GM18507 (cell line): ENCODE data around the gene CSTB.
A peak's percentile ranks its signal among the peaks of the same experiment; 100 is the strongest.
"Not testable (repeated sequence)": the region's sequence is repeated elsewhere in the genome, so short reads cannot be mapped to it uniquely, and the experiment has no call there.

Source experiments
- DNase-seq: peaks from one replicate; pipeline ENCODE4 v3.0.0; 2011; ENCODE audit warnings: low read depth; ENCODE audit not compliant: insufficient read length; ENCODE audit errors: extremely low spot score
- FAIRE-seq: peaks from 2 replicates; lab custom pipeline; 2011; peaks lifted over from hg19 to GRCh38; lab: Jason Lieb, UNC

The CSTB gene

DNA sequence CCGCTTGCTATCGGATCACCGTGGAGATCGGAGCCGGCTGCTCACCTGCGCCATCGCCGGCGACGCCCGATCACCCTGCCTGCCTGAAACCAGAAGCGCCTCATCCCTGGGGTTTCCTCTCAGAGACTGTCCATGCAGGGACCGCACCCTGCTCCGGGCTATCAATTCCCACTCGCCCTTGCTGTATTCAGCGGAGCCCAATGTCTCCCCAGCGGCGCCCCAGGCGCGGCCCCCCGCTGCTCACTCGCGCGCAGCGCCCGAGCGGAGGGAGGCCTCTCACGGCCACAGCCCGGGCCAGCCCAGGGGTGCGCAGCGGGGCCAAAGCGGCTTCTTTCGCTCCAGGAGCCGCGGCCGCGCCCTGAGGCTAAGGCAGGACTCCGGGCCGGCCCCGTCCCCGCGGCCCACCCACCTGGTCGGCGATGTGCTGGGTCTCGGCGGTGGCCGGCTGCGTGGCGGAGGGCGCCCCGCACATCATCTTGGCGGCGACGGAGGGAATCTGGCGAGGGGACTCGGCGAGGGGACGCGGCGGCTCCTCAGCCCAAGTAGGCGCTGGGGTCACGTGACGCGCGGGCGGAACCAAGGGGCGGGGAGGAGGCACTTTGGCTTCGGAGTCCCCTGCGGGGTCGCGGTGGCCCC is at the start of gene CSTB:
Gene CSTB, minus strand, starts transcription at position 514 of the 636 bp plus-strand sequence. Its CDS starts 39 bp downstream, at position 475.
- DNase-seq (peak; percentile 69), FAIRE-seq (peak; percentile 69)

- FAIRE-seq (no peak), DNase-seq (no peak)
Measured at GRCh38 chr21:43825242-43825935, 49.3 kb upstream of the CSTB start.

DNA sequence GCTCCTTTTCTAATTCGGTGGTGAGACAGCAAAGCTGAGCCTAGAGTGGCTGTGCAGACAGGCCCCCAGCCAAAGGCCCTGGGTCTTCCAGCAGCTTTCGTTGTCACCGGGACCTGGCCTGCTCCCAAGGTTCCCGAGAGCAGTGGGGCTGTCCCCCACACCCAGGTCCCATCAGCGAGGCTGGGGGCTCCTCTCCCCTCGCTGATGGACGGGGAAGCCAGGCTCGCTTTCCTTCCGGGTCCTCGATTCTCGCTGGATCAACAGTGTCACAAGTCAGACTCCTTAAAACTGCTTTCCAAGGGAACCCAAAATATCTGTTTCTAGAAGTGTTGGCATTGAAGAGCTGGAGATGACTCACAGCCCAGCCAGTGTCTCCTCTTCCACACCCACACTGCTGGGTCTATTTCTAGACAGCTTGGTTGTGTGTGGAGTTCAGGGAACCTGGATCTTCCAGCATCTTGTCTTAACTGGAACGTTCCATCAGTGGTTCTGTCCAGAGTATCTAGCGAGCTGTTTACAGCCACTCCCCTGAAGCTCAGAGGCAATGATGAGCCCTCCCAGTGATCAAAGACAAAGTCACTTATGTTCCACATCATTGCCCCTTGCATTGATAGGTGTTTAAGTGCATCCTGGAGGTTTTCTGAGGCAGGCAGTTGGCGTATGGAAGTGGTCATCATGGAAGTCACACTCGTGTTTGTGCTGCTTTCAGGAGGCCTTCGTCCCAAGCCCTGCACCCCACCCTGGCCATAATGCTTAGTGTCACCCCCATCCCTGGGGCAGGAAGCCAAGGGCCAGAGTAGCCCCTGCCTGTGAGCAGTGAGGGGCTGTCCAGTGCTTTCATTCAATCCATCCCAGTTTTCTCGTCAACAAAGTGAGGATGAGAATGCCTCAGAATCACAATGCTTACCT is 48.5 kb upstream of the CSTB start:
- no peak for FAIRE-seq

DNA sequence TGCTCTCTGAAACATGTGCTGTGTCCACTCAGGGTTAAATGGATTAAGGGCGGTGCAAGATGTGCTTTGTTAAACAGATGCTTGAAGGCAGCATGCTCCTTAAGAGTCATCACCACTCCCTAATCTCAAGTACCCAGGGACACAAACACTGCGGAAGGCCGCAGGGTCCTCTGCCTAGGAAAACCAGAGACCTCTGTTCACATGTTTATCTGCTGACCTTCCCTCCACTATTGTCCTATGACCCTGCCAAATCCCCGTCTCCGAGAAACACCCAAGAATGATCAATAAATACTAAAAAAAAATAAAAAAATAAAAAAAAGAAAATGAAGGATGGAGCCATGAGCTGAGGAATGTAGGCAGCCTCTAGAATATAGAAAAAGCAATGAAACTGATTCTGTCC is 46.6 kb upstream of the CSTB start:
- DNase-seq: not testable (repeated sequence)
- peak; percentile 42 for FAIRE-seq

More for the DNA sequence above, 48.5 kb upstream of the CSTB start:
- no peak for DNase-seq

GRCh38 chr21:43822166-43822565 is 46.1 kb upstream of the CSTB start:
- not testable (repeated sequence) for DNase-seq, FAIRE-seq

GRCh38 chr21:43820466-43820865 is 44.4 kb upstream of the CSTB start:
- FAIRE-seq (no peak), DNase-seq (no peak)

- FAIRE-seq (no peak), DNase-seq (no peak)
Measured at GRCh38 chr21:43819511-43820405, 43.6 kb upstream of the CSTB start.

GRCh38 chr21:43818685-43819084 is 42.6 kb upstream of the CSTB start:
- DNase-seq (no peak), FAIRE-seq (no peak)

DNA sequence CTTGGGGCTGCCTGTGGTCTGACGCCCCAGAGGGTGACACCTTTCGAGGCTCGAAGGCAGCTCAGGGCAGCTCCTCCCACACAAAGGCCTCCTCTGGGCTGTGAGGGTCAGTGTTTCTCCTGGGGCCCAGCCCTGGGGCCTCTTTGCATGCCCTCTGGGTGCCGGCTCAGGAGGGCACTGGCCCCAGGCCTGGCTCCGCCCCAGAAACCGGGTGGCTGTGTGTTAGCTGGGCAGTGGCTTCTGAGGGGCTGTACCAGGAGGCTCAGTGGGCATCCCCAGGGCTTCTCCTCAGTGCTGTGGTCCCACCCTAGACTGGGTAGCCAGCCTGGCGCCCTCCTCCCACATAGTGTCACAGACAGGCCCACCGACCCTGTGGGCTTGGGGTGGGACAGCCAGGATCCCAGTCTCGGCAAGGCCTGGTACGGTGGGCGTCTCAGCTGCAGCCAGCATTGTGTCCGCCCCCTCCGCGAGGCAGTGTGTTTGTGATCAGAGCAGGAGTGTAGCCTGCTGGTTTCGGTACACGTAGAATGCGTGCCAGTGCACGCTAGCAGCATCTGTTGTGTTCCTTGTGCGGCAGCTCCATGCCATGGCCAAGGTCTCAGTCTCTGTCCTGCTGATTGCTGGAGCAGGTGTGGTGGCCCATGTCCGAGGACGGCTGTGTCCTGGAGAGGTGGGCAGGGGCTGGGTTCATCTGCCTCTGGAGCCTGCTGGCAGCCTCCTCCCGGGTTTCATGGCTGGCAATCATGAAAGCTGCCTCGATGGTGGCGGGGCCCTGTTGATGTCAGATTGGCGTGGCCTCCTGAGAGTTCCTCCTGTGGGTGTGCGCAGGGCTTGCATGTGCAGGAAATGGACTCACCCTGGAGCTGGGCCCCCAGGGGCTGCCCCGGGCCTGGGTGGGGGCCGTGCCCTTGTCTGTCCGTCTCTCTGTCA is 41.3 kb upstream of the CSTB start:
- FAIRE-seq: no peak
- DNase-seq: no peak

- FAIRE-seq (no peak), DNase-seq (no peak)
Measured at GRCh38 chr21:43816611-43817071, 40.5 kb upstream of the CSTB start.

- DNase-seq: no peak
- no peak for FAIRE-seq
Measured at GRCh38 chr21:43815991-43816390, 39.9 kb upstream of the CSTB start.

- DNase-seq (no peak), FAIRE-seq (no peak)
Measured at GRCh38 chr21:43815107-43815613, 39.1 kb upstream of the CSTB start.

DNA sequence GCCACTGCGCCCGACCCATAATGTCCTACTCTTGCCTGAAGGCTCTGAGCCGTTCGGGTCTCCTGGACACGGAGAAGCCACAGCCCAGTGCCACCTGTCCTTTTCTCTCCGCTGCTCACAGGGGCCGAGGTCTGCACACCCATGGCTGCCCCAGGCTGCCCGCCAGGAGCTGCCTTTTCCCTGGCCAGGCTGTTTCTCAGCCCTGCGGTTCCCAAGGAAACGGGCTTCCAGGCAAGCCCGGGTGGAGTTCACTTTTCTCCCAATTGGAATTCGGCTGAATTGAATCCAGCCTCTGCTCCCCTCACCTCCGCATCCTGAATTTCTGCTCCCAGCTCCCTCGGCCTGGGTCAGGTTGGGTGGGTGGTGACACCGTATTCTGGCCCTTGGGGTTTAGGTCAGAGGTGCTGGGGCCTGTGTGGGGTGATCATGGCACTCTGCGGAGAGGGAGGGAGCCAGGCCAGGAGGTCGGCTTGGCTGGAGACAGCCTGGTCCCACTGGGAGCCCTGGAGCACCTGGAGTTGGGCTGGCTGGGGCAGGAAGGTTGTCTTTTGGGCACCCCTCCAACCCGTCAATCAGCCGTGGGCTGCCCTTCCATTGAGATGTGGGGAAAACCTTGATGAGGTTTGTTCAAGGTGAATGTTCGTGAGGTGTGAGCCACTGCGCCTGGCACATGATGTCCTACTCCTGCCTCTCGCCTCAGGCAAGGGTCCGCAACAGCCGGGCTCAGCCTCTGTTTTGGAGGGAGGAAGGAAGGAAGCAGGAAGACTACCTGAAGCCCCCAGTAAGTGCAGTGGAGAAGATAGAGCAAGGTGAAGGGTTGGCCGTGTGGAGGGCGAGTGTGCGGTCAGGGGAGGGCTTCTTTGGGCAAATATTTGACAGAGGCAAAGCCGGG is 38.4 kb upstream of the CSTB start:
- FAIRE-seq: no peak
- DNase-seq: no peak

- FAIRE-seq: no peak
- DNase-seq: no peak
Measured at GRCh38 chr21:43813656-43813980, 37.5 kb upstream of the CSTB start.

DNA sequence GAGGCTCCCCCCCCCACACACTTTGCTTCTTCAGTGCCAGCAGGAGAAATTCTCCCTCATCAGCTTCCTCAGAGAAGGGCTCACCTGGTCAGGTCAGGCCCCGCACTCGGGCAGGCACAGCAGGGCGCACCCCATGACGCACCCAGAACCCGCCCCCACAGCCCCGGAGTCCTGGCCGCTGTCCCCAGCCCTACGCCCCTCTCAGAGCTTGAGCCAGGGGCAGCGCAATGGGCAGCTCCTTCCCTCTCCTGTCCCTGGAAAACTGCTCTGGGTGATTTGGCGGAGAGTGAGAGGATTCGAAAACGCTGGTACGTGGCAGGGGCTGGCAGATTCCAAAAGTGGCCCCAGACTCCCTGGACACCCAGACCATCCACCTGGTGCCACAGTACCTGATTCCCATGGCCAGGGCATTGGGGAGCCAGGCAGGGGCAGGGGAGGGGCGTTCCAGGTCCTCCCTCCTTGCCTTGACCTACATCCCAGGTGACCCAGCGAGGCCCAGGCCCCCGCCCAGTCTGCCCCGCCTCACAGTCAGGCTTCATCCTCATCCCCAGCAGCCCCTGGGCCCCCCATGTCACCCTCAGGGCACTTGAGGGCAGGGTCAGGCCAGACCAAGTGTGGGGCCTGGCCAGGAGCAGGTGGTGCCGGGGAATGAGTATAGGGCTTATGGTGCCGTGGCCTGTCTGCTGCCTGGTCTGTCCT is 37.0 kb upstream of the CSTB start:
- no peak for FAIRE-seq
- DNase-seq: no peak

GRCh38 chr21:43812139-43812821 is 36.2 kb upstream of the CSTB start:
- DNase-seq (no peak), FAIRE-seq (no peak)
